RWPE1 (cell line): Measurements from ENCODE around the gene TRAF3.

Experiments used
- CTCF ChIA-PET: fragments of 350-600 bp; sonication (Branson Sonifier 250); formaldehyde crosslinking; extraction: SDS; loops from one replicate; lab custom pipeline; 2021; lab: Yijun Ruan, JAX
- POLR2A ChIA-PET: fragments of 400-600 bp; formaldehyde crosslinking; extraction: SDS; loops from one replicate; lab custom pipeline; 2020; ENCODE audit warnings: antibody characterized with exemption; ENCODE audit not compliant: low non-redundant PET; lab: Yijun Ruan, JAX
- DNase-seq: peaks from one replicate; pipeline ENCODE4 v3.0.0; 2012; ENCODE audit warnings: low spot score
- H3K27ac ChIP-seq: fragments of 450-650 bp; 2 replicates; pipeline ENCODE4 v1.5.1; 2017
- TF ChIP-seq, protein P1 (sequence below): fragments of 450-650 bp; conservative IDR thresholded peaks from 2 replicates; pipeline ENCODE4 v1.5.1; 2017; ENCODE audit warnings: low read depth, mild to moderate bottlenecking

Gene TRAF3

DNA sequence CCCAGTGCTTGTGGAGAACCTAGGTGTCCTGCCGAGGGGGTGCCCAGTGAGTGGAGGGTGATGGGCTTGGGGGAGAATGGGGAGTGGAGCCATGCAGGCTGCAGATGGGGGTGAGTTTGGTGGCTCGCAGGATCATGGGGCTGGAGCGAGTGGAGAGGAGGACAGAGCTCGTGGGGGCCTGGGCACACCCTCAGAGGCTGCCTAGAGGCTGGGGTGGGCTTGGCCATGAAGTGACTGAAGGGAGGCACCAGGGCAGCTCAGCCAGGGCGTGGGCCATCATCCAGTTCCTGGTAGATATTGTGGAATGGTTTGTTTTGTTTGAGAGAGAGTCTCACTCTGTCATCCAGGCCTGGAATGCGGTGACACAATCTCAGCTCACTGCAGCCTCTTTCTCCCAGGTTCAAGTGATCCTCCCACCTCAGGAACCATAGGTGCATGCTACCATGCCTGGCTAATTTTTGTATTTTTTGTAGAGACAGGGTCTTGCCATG is 101.8 kb downstream of the TRAF3 start:
- no peak for DNase-seq
- ChIA-PET CTCF (interaction anchor here (0.7 kb wide), 1 partner anchor 664 kb away, joined by 5 read pairs; no protein-coding TSS in a partner anchor), POLR2A (no interaction called here)
- no peak overlapping the region for H3K27ac ChIP-seq
- TF ChIP-seq, protein P1, sequence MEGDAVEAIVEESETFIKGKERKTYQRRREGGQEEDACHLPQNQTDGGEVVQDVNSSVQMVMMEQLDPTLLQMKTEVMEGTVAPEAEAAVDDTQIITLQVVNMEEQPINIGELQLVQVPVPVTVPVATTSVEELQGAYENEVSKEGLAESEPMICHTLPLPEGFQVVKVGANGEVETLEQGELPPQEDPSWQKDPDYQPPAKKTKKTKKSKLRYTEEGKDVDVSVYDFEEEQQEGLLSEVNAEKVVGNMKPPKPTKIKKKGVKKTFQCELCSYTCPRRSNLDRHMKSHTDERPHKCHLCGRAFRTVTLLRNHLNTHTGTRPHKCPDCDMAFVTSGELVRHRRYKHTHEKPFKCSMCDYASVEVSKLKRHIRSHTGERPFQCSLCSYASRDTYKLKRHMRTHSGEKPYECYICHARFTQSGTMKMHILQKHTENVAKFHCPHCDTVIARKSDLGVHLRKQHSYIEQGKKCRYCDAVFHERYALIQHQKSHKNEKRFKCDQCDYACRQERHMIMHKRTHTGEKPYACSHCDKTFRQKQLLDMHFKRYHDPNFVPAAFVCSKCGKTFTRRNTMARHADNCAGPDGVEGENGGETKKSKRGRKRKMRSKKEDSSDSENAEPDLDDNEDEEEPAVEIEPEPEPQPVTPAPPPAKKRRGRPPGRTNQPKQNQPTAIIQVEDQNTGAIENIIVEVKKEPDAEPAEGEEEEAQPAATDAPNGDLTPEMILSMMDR = no peak

DNA sequence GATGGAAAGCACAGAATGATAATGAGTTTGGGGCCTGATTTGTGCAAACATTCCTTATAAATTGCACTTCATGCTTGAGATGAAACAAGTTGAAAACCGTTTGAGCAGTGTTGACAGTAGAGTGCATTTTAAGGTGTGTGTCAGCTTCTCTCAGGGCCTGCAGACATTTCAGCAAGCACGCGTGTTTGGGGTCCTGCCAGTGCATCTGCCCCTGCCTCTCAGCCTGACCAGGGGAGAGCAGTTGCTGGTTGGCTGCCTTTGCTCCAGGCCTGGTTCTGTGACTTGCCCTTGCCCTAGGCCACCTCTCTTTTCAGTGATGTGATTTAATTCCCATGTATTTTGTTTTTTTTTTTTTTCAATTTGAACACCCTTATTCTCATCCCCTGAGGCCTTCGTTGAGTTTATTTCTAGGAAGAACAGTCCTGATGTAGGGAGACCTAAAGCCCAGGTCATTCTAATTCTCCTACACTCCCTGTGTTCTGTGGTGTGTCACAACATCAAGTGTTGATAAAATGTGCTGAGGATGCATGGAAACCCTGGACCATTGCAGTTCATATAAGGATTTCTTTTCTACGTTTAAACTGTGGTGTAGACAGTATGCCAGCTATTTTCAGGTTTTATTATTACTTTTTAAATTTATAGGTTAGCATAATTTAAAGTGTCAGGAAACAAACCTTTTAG is 105.1 kb downstream of the TRAF3 start:
- ChIA-PET CTCF (interaction anchor here (0.5 to 0.6 kb wide), 2 partner anchors 289 to 307 kb away, joined by 3 read pairs; no protein-coding TSS in a partner anchor), POLR2A (no interaction called here)
- no peak for DNase-seq
- no peak overlapping the region for H3K27ac ChIP-seq
- TF ChIP-seq, protein P1 = no peak

DNA sequence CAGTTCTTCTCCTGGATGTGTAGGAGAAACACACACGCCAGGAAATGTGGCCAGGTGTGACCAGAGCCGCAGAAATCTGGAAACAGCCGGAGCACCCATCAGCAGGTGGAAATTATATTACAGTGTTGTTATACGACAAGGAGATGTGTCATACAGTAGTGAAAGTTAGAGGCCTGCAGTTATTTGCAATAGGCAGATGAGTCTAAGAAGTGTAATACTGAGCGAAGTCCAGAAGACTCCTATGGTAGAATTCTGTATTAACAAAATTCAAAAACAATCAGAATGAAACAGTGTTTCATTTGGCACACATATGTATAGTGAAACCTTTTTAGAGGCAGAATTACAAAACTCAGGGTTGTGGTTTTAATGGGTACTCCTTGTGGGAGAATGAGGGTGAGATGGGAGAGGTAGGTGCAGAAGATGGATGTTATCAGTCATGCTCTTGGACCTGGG is 105.9 kb downstream of the TRAF3 start:
- no peak overlapping the region for H3K27ac ChIP-seq
- CTCF ChIA-PET = no interaction called here
- POLR2A ChIA-PET = no interaction called here
- TF ChIP-seq, protein P1 = no peak
- no peak for DNase-seq

DNA sequence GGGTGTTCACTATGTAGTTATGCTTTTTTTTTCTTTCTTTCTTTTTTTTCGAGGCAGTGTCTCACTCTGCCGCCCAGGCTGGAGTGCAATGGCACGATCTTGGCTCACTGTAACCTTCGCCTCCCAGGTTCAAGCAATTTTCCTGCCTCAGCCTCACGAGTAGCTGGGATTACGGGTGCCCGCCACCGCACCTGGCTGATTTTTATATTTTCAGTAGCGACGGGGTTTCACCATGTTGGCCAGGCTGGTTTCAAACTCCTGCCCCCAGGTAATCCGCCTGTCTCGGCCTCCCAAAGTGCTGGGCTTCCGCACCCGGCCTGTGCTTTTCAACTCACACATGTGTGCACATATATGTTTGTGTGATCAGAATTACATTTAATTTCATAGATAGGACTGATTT is 106.3 kb downstream of the TRAF3 start:
- no peak for DNase-seq
- TF ChIP-seq, protein P1 = no peak
- no peak overlapping the region for H3K27ac ChIP-seq
- CTCF ChIA-PET = no interaction called here
- POLR2A ChIA-PET = no interaction called here

DNA sequence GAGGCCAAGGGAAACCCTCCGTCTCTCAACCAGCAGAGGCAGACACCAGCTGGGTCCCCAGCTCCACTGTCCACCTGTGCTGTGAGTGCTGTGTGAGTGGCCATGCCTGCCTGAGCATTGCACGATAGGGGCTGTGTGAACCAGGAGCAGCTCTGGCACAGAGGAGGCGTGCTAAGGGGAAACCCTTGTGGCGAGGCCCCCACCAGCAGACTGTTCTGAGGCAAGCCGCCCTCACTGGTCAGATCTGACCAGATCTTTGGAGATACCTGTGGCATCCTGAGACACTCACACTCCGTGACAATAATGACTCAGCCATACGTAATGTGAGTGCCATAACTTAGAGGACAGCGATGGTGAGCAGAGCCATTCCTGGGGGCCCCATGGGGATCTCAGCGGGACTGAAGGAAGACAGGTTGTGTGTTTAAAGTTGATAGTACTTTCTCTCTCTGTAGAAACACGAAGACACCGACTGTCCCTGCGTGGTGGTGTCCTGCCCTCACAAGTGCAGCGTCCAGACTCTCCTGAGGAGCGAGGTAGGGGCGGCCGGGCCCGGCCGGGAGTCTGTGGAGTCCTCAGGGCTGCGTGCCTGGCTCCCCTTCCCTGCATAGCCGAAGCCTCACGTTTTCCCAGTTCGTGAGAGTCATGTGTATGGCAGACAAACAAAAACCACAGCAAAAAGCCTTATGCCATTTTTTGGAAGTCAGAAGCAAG is 108.6 kb downstream of the TRAF3 start:
- ChIA-PET CTCF (no interaction called here), POLR2A (no interaction called here)
- TF ChIP-seq, protein P1 = no peak
- no peak overlapping the region for H3K27ac ChIP-seq
- DNase-seq = no peak

DNA sequence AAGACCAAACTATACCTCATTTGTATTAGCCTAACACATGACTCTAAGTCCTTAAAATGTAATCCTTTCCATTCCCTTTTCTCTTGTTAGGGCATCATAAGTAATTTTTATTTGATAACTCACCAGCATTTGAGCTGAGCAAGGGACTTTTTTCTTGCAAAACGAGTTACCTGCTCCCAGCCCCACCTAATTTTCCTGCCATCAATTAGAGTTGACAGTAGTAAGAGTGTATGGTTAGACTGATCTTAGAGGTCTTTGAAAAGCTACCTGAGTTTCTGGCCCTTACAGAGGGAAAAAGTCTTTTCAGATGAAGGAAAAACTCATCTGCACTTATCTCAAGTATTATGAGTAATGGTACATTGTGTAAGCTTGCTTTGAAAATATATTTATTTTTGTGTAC is 111.5 kb downstream of the TRAF3 start:
- CTCF ChIA-PET = no interaction called here
- TF ChIP-seq, protein P1 = no peak
- no peak for DNase-seq
- POLR2A ChIA-PET = no interaction called here
- no peak overlapping the region for H3K27ac ChIP-seq
